Nephron progenitor cell (in vitro differentiated cells): Measurements from ENCODE around the gene CMIP.

ENCODE experiments used
- DNase-seq: peaks from one replicate; pipeline ENCODE4 v3.0.0; 2021
- H3K27ac Mint-ChIP-seq: 2 replicates; pipeline ENCODE4 v1.8.0; 2021; ENCODE audit warnings: mild to moderate bottlenecking, moderate library complexity, mixed read lengths
- H3K27me3 Mint-ChIP-seq: 2 replicates; pipeline ENCODE4 v1.8.0; 2021; ENCODE audit warnings: mild to moderate bottlenecking, low read depth, mixed read lengths; ENCODE audit not compliant: poor library complexity
- H3K36me3 Mint-ChIP-seq: 2 replicates; pipeline ENCODE4 v1.8.0; 2021; ENCODE audit warnings: low read depth, mixed read lengths
- H3K4me1 Mint-ChIP-seq: 2 replicates; pipeline ENCODE4 v1.8.0; 2021; ENCODE audit warnings: mixed read lengths
- H3K4me3 Mint-ChIP-seq: 2 replicates; pipeline ENCODE4 v1.8.0; 2021; ENCODE audit warnings: mild to moderate bottlenecking, moderate library complexity, mixed read lengths
- H3K9me3 Mint-ChIP-seq: 2 replicates; pipeline ENCODE4 v1.8.0; 2021; ENCODE audit warnings: mild to moderate bottlenecking, moderate library complexity, mixed read lengths
- CTCF ChIP-seq: fragments of 200-600 bp; sonication (generic); IDR thresholded peaks from 2 replicates; pipeline ENCODE4 v1.5.0; 2021; ENCODE audit warnings: antibody characterized with exemption

CMIP gene

GRCh38 chr16:81645266-81645694 lies 200.7 kb downstream of the CMIP start:
- H3K36me3 Mint-ChIP-seq, result no peaks in the 10 kb centered on the region
- H3K27ac Mint-ChIP-seq, result no peak overlapping the region
- no peak for DNase-seq
- H3K27me3 Mint-ChIP-seq, result no peaks in the 10 kb centered on the region
- no peak for TF ChIP-seq CTCF
- H3K4me1 Mint-ChIP-seq, result peaks cover 92% of the 10 kb centered on the region
- no peak overlapping the region for H3K4me3 Mint-ChIP-seq
- H3K9me3 Mint-ChIP-seq, result peaks cover 4% of the 10 kb centered on the region

- H3K9me3 Mint-ChIP-seq, result peaks cover 4% of the 10 kb centered on the region
- H3K27ac Mint-ChIP-seq, result no peak overlapping the region
Observed at GRCh38 chr16:81645925-81646324, 201.3 kb downstream of the CMIP start.

GRCh38 chr16:81646561-81646960 lies 202.0 kb downstream of the CMIP start:
- Mint-ChIP-seq H3K27ac (no peak overlapping the region), H3K4me1 (peaks cover 93% of the 10 kb centered on the region), H3K27me3 (no peaks in the 10 kb centered on the region), H3K4me3 (no peak overlapping the region), H3K36me3 (no peaks in the 10 kb centered on the region), H3K9me3 (peaks cover 4% of the 10 kb centered on the region)
- DNase-seq, result no peak
- no peak for TF ChIP-seq CTCF

More at GRCh38 chr16:81645925-81646324, 201.3 kb downstream of the CMIP start:
- Mint-ChIP-seq H3K27me3 (no peaks in the 10 kb centered on the region), H3K4me1 (peaks cover 93% of the 10 kb centered on the region), H3K4me3 (no peak overlapping the region), H3K36me3 (no peaks in the 10 kb centered on the region)
- no peak for DNase-seq
- no peak for TF ChIP-seq CTCF

- no peak overlapping the region for H3K4me3 Mint-ChIP-seq
- no peak for TF ChIP-seq CTCF
- H3K9me3 Mint-ChIP-seq, result peaks cover 4% of the 10 kb centered on the region
- no peaks in the 10 kb centered on the region for H3K27me3 Mint-ChIP-seq
- H3K27ac Mint-ChIP-seq, result peak overlapping the region; percentile 94
- H3K36me3 Mint-ChIP-seq, result no peaks in the 10 kb centered on the region
- peaks cover 94% of the 10 kb centered on the region for H3K4me1 Mint-ChIP-seq
- no peak for DNase-seq
Observed at GRCh38 chr16:81647527-81647926, 202.9 kb downstream of the CMIP start.

GRCh38 chr16:81649561-81650184 lies 205.1 kb downstream of the CMIP start:
- Mint-ChIP-seq H3K4me3 (no peak overlapping the region), H3K4me1 (peaks cover 85% of the 10 kb centered on the region), H3K36me3 (no peaks in the 10 kb centered on the region), H3K27ac (peak overlapping the region; percentile 61), H3K27me3 (no peaks in the 10 kb centered on the region), H3K9me3 (peaks cover 4% of the 10 kb centered on the region)
- TF ChIP-seq CTCF, result no peak
- no peak for DNase-seq

- Mint-ChIP-seq H3K27me3 (no peaks in the 10 kb centered on the region), H3K4me3 (no peak overlapping the region)
- TF ChIP-seq CTCF, result no peak
Observed at GRCh38 chr16:81650281-81650680, 205.7 kb downstream of the CMIP start.

More at GRCh38 chr16:81650281-81650680, 205.7 kb downstream of the CMIP start:
- peaks cover 85% of the 10 kb centered on the region for H3K4me1 Mint-ChIP-seq
- H3K27ac Mint-ChIP-seq, result peak overlapping the region; percentile 1
- H3K9me3 Mint-ChIP-seq, result peaks cover 4% of the 10 kb centered on the region
- no peaks in the 10 kb centered on the region for H3K36me3 Mint-ChIP-seq
- no peak for DNase-seq
